GM18499 (cell line): ENCODE results near the gene DLG5.

Experiments
- ATAC-seq: cut with Tn5 transposase; IDR thresholded peaks from one replicate; pipeline ENCODE4 v1.9.1; 2021; ENCODE audit warnings: moderate number of reproducible peaks; ENCODE audit not compliant: insufficient read depth, unreplicated experiment

Gene DLG5

GRCh38 chr10:77832238-77832637 lies 94.3 kb downstream of the DLG5 start:
- ATAC-seq: no peak

- ATAC-seq: no peak
Observed at GRCh38 chr10:77829356-77829755, 97.2 kb downstream of the DLG5 start.

- ATAC-seq: no peak
Observed at GRCh38 chr10:77828377-77828776, 98.2 kb downstream of the DLG5 start.

GRCh38 chr10:77827366-77827765 lies 99.2 kb downstream of the DLG5 start:
- ATAC-seq: no peak

DNA sequence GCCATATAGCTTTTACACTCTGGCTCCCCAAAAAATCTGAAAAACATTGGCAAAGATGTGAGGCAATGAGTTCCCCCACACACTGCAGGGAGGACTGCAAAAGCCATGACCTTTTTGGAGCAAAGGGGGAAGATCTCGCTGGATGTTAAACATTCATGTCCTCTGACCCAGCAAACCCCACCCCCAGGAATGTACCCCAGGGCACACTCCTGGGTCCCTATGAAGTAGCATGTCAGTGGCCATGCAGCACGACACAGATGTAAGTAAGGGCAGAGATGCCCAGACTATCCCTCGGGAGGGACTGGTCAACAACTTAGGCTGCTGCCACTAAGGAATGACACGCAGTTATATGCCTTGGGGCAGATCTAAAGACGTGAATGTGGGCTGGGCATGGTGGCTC lies 100.6 kb downstream of the DLG5 start:
- ATAC-seq: no peak

DNA sequence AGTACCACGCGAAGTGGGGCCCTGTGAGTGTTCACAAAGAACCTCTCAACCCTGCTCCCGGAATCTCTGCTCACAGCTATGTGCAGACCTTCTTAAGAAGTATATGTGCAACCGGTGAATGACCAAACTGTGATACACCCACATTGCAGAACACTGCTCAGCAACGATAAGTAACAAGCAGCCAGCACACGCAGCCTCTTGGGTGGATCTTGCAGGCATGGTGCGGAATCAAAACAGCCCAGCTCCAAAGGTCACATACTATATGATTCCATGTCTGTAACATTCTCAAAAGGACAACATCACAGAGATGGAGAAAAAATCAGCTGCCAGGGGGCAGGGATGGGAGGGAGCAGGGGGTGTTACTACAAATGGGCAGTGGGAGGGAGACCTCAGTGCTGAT lies 101.6 kb downstream of the DLG5 start:
- no peak for ATAC-seq

DNA sequence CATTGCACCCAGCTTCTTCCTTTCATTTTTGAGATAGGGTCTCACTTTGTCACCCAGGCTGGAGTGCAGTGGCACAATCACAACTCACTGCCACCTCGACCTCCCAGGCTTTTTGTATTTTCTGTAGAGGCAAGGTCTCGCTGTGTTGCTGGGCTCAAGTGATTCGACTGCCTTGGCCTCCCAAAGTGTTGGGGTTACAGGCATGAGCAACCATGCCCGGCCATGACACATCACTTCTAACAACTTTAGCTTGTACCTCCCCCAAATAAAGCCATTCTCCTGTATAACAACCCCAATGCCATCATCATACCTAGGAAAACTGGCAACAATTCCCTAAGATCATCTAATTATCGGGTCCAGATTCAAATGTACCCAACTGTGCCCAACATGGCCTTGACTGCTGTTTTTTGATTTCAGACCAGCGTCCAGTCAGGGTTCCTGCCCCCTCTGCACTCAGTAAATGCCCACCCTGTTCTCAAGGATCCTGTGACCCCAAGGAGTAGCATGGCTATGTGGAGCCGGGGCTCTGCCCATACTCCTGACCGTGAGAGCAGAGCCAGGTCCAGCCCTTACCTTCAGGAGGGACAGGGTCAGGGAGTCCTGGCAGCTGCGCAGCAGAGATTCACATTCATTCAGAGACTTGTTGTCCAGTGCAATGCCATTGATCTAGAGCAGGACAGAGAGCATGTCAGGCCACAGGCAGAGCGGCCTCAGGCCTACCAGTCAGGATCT lies 102.6 kb downstream of the DLG5 start:
- no peak for ATAC-seq

DNA sequence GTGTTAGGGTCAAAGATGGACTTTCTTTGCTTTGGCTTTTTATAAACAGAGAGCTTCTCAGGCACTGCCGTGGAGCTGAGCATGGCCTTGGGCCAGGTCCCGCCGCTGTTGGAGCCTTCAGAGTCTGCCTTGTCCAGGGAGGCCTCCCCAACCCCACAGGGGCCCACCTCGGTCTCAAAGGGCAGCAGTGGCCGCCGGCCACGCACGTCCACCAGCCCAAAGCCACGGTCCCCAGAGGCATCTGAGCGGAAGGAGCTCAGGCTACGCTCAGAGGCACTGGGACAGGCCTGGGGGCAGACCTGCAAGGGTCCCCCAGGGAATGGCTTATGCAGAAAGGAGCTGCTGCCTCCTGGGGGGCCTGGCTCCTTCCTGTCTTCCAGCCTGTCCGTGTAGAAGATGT lies 105.0 kb downstream of the DLG5 start:
- no peak for ATAC-seq

GRCh38 chr10:77821036-77821435 lies 105.5 kb downstream of the DLG5 start:
- ATAC-seq: no peak

DNA sequence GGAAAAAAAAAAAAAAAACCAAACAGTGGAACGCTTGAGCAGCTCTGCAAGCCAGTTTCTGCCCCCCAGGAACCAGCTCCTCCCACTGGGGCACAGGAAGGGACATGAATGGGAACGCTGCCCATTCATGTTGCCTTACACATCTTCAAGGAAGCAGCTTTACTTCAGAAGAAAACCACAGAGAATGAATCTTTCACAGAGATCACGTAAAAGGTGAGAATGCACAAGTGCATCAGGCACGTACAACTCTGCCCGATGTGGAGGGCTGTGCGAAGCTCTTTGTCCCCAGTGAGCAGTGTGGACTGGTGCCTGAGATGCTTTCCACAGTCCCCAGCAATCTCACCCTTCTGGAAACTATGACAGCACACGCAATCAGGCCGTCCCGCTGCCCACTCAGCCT lies 106.2 kb downstream of the DLG5 start:
- ATAC-seq: no peak

GRCh38 chr10:77819210-77820112 lies 107.1 kb downstream of the DLG5 start:
- ATAC-seq: no peak

DNA sequence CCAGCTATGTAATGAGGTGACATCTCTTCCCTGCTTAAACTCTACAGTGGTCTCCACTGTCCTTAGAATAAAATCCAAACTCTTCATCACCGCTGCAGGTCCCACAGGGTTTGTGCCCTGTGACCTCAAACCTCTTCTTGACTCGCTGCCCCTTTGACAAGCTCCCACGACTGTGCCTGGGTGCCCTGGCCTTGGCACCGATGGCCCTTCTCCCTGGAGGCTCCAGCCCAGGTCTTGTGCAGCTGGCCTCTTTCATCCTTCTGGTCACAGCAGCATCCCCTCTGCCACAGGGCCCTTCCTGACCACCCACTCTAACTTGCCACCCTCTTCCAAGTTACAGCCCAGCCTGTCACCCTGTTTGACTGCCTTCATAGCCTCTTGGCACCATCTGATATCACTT lies 108.2 kb downstream of the DLG5 start:
- ATAC-seq: no peak

DNA sequence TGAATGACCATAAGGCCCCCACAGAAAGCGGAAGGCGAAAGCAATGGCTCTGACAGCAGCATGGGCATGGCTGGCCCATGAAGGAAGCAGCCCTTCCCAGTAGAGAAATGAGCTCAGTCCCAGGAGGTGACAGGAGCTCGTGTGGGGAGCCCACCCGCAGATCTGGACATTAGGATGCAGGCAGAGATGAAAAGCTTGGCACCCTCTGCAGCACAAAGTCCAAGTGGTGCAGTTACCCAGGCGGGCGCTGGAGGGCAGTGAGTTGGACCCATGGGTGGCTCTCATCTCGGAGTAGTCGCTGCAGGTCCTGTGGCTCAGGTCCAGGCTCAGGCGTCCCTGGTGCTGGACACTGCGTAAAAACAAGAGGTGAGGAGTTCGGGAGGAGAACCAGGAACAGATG lies 109.0 kb downstream of the DLG5 start:
- no peak for ATAC-seq

- no peak for ATAC-seq
Observed at GRCh38 chr10:77816311-77816710, 110.2 kb downstream of the DLG5 start.

- ATAC-seq: no peak
Observed at GRCh38 chr10:77812741-77813140, 113.8 kb downstream of the DLG5 start.

- ATAC-seq: no peak
Observed at GRCh38 chr10:77811831-77812430, 114.6 kb downstream of the DLG5 start.

- no peak for ATAC-seq
Observed at GRCh38 chr10:77810446-77811335, 115.9 kb downstream of the DLG5 start.

DNA sequence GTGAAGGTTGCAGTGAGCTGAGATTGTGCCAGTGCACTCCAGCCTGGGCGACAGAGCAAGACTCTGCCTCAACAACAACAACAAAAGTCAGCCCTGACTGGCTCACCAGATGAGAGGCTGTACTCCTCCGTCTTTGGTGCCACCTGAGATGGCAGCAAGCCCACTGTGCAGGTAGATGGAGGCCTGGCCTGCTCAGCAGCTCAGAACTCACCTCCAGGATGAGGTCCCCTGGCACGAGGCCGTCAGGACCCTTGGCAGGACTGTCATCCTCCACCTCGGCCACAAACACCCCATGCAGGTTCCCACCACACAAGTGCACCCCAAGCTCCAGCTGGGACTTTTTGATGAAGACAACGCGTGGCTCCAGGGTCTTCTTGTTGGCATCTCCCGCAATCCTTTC lies 117.2 kb downstream of the DLG5 start:
- no peak for ATAC-seq

DNA sequence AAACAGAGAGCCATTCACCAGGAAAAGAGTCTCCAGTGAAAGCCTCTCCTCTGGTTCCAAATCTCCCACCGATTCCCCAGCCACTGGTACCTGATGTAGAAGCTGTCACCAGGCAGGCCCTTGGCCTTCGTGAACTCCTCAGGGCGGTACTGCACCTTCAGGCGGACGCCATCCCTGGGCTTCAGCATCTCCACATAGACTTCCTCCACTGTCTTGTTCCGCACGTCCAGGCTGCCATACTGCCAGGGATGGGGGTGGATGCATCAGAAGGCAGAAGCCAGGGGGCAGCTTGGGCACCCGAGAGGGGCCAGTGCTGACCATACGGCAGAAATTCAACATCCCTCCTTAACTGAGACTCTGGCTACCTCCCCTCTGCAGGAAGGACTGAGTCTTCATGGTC lies 118.8 kb downstream of the DLG5 start:
- ATAC-seq: no peak

GRCh38 chr10:77806511-77807157 lies 119.9 kb downstream of the DLG5 start:
- ATAC-seq: no peak
